Vagina (tissue), 2 donors: Measurements from ENCODE around the gene WDR7. TPM values are rescaled to one million over a fixed set of nuclear protein-coding genes. Genes with fewer than 3 reads are reported as not detected.

Experiments used
- DNase-seq, 2 donors: peaks; one replicate each; pipeline ENCODE4 v3.0.0-alpha.2; 2017; ENCODE audit errors: extremely low spot score in 2 of 2
- H3K27ac ChIP-seq: fragments of 200-600 bp; sonication (generic); one replicate; pipeline ENCODE4 v1.5.1; 2019
- H3K27me3 ChIP-seq: fragments of 200-600 bp; sonication (generic); one replicate; pipeline ENCODE4 v1.5.1; 2019
- H3K36me3 ChIP-seq, 2 donors: fragments of 200-600 bp; sonication (generic); one replicate each; pipeline ENCODE4 v1.5.1; 2017 to 2019
- H3K4me1 ChIP-seq: fragments of 200-600 bp; sonication (generic); one replicate; pipeline ENCODE4 v1.5.1; 2019
- H3K4me3 ChIP-seq, 2 donors: fragments of 200-600 bp; sonication (generic); 1 replicate in 1 of 2; 2 replicates in 1 of 2; pipeline ENCODE4 v1.5.1; 2016 to 2019
- H3K9me3 ChIP-seq: fragments of 200-600 bp; sonication (generic); one replicate; pipeline ENCODE4 v1.5.1; 2019
- POLR2A ChIP-seq, 2 donors: fragments of 450-650 bp; IDR thresholded peaks; one replicate each; pipeline ENCODE4 v1.6.1; 2017; ENCODE audit warnings: antibody characterized with exemption in 2 of 2, mild to moderate bottlenecking in 2 of 2, moderate library complexity in 2 of 2
- POLR2AphosphoS5 ChIP-seq, 2 donors: sonication (generic); formaldehyde crosslinking; IDR thresholded peaks; one replicate each; pipeline ENCODE4 v1.9.0; 2017; ENCODE audit warnings: antibody characterized with exemption in 2 of 2, mild to moderate bottlenecking in 2 of 2, low read depth in 1 of 2; ENCODE audit not compliant: insufficient read depth in 1 of 2
- intact Hi-C: fragments of 100-400 bp; cut with DNase I; formaldehyde crosslinking; loops from one replicate; pipeline ENCODE4 v1.15.1; 2023
- total RNA-seq: library from RNA; depleted of rRNA; stranded (reverse); fragments of >200 nt; gene quantifications from one replicate; pipeline ENCODE4 v1.2.3, GENCODE V29; 2016
- TF ChIP-seq, protein P1 (sequence below), 3 experiments: fragments of 450-650 bp in 2 of 3; fragments of 200-600 bp in 1 of 3; sonication (generic) in 1 of 3; IDR thresholded peaks; one replicate each; pipeline ENCODE4 v1.5.1; 2017 to 2019; ENCODE audit warnings: antibody characterized with exemption in 3 of 3, mild to moderate bottlenecking in 2 of 3, moderate library complexity in 2 of 3

Gene WDR7
- total RNA-seq, 1 donor from 2014 or later: 26.3 TPM

DNA sequence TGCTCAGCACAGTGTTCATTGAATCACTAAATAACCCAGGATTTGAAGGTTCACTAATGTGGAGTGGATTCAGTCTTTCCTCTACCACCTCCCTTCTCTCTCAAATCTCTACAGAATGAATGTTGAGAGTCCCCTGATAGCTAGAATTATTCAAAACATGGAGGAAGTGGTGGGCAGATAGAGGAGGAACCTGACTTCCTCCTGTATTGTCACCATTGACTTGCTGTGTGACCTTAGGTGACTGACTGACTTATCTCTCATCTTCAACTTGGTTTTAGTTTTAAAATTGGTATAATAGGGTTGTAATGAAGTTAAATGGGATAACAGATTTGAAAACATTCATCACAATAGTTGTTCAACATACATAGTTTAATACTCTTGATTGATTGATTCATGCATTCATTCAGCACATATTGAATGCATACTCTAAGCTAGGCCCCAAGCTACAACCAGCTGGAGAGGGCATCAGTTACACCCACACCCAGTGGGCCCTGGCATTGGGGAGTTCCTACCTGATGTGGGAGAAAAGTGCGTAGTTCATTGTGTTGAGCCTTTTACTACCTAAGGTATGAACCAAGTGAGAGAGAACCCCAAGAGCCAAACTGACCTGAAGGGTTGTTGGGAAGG, 96.0 kb downstream of the WDR7 start:
- Histone ChIP-seq H3K27me3 (no peaks in the 10 kb centered on the region), H3K9me3 (no peaks in the 10 kb centered on the region), H3K36me3 (no peaks in the 10 kb centered on the region), H3K4me3 (no peak overlapping the region), H3K4me1 (no peaks in the 10 kb centered on the region), H3K27ac (no peak overlapping the region)
- no peak for DNase-seq
- intact Hi-C loops: no loop called here
- TF ChIP-seq, protein P1, sequence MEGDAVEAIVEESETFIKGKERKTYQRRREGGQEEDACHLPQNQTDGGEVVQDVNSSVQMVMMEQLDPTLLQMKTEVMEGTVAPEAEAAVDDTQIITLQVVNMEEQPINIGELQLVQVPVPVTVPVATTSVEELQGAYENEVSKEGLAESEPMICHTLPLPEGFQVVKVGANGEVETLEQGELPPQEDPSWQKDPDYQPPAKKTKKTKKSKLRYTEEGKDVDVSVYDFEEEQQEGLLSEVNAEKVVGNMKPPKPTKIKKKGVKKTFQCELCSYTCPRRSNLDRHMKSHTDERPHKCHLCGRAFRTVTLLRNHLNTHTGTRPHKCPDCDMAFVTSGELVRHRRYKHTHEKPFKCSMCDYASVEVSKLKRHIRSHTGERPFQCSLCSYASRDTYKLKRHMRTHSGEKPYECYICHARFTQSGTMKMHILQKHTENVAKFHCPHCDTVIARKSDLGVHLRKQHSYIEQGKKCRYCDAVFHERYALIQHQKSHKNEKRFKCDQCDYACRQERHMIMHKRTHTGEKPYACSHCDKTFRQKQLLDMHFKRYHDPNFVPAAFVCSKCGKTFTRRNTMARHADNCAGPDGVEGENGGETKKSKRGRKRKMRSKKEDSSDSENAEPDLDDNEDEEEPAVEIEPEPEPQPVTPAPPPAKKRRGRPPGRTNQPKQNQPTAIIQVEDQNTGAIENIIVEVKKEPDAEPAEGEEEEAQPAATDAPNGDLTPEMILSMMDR (IDR thresholded peaks at IDR 0.05): no peak
- TF ChIP-seq POLR2AphosphoS5 (IDR thresholded peaks at IDR 0.05; ENCODE audit: insufficient read depth in 1 of 2, low read depth in 1 of 2) (no peak), POLR2A (IDR thresholded peaks at IDR 0.05) (no peak)

DNA sequence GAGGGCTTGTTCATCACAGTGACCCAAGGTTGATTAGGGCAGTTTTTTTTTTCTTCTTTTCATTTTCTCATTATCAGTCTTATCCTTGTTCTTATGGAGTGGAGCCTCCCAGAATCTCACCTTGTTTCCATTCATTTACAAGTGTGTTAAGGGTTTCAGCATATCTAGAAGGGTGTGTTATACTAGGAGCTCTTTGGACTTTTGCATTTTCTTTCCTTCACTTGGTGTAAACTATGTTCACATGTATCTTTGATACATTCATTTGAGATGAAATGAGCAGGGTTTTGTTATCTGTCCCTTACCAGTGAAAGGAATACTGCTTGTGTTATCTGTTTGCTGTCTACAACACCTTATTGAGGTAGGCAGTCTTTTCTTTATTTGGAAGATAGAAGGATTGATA, 96.7 kb downstream of the WDR7 start:
- H3K27ac ChIP-seq: no peak overlapping the region
- H3K36me3 ChIP-seq: no peaks in the 10 kb centered on the region
- TF ChIP-seq, protein P1 (IDR thresholded peaks at IDR 0.05): no peak
- TF ChIP-seq POLR2AphosphoS5 (IDR thresholded peaks at IDR 0.05; ENCODE audit: insufficient read depth in 1 of 2, low read depth in 1 of 2) (no peak), POLR2A (IDR thresholded peaks at IDR 0.05) (no peak)
- intact Hi-C loops: no loop called here
- H3K9me3 ChIP-seq: no peaks in the 10 kb centered on the region
- H3K4me1 ChIP-seq: no peaks in the 10 kb centered on the region
- no peak overlapping the region for H3K4me3 ChIP-seq
- no peaks in the 10 kb centered on the region for H3K27me3 ChIP-seq
- no peak for DNase-seq

DNA sequence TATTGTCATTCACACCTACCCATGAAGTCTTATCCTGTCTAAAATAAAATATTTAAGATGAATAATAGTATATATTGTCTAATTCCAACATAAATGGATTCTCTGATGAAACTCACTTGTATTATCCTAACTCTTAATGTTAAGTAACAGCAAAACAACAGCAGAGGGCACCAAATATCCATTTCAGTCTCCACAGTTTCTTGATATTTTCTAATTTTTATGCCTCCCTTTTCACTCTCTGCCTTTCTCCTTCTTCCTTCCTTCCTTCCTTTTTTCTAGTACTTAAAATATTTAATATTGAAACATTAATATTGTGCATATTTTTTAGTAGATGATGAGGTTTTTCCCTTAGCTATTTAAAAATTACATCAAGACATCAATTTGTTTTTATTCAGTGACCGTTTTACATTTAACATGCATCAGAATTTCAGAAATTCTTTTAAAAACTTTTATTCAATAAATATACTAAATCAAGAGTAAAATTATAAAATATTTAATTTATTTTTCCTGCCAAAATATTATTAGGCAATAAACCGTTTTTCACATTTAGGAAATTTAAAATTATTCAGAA, 97.6 kb downstream of the WDR7 start:
- intact Hi-C loops: no loop called here
- H3K27ac ChIP-seq: no peak overlapping the region
- H3K4me3 ChIP-seq: no peak overlapping the region
- H3K27me3 ChIP-seq: no peaks in the 10 kb centered on the region
- H3K36me3 ChIP-seq: no peaks in the 10 kb centered on the region
- no peaks in the 10 kb centered on the region for H3K4me1 ChIP-seq
- no peaks in the 10 kb centered on the region for H3K9me3 ChIP-seq
- no peak for TF ChIP-seq POLR2A (IDR thresholded peaks at IDR 0.05)
- TF ChIP-seq, protein P1 (IDR thresholded peaks at IDR 0.05): no peak
- no peak for TF ChIP-seq POLR2AphosphoS5 (IDR thresholded peaks at IDR 0.05; ENCODE audit: insufficient read depth in 1 of 2, low read depth in 1 of 2)
- no peak for DNase-seq

DNA sequence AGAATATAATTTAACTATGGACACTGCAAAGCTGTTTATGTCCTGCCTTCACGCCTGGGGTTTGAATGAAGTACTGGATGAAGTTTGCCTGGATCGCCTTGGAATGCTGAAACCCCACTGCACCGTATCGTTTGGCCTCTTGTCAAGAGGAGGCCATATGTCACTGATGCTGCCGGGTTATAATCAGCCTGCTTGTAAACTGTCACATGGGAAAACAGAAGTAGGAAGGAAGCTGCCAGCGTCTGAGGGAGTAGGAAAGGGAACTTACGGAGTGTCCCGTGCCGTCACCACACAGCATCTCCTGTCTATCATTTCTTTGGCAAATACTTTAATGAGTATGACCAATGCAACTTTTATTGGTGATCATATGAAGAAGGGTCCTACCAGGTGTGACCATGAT, 105.8 kb downstream of the WDR7 start:
- Histone ChIP-seq H3K36me3 (no peaks in the 10 kb centered on the region), H3K9me3 (no peaks in the 10 kb centered on the region), H3K27ac (no peak overlapping the region), H3K4me3 (no peak overlapping the region), H3K27me3 (no peaks in the 10 kb centered on the region), H3K4me1 (no peaks in the 10 kb centered on the region)
- intact Hi-C loops: no loop called here
- no peak for DNase-seq
- TF ChIP-seq POLR2A (IDR thresholded peaks at IDR 0.05): no peak
- TF ChIP-seq, protein P1 (IDR thresholded peaks at IDR 0.05): no peak
- TF ChIP-seq POLR2AphosphoS5 (IDR thresholded peaks at IDR 0.05; ENCODE audit: insufficient read depth in 1 of 2, low read depth in 1 of 2): no peak

DNA sequence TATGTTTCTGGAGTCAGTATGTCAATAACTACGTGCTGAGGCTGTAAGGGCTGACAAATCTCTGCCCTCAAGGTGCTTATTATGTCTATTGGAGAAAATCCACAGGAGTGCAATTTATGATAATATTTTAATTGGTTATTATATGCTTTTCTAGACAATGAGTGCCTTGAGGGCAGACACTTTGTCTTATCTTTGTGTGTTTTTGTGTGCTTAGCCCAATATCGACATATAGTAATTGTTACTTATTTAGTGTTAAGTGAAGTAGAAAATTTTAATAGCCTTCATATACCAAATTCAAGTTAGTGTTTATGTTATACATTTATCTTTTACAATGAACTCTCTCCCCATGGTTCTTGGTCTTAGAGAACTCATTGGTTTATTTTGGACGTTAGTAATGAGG, 118.9 kb downstream of the WDR7 start:
- DNase-seq: no peak
- Histone ChIP-seq H3K4me3 (no peak overlapping the region), H3K27ac (no peak overlapping the region), H3K27me3 (no peaks in the 10 kb centered on the region), H3K4me1 (no peaks in the 10 kb centered on the region), H3K36me3 (no peaks in the 10 kb centered on the region), H3K9me3 (no peaks in the 10 kb centered on the region)
- TF ChIP-seq POLR2A (IDR thresholded peaks at IDR 0.05) (no peak), POLR2AphosphoS5 (IDR thresholded peaks at IDR 0.05; ENCODE audit: insufficient read depth in 1 of 2, low read depth in 1 of 2) (no peak)
- TF ChIP-seq, protein P1 (IDR thresholded peaks at IDR 0.05): no peak
- intact Hi-C loops: no loop called here
